Bronchial epithelial cell (primary cell): ENCODE results near the gene AKT3. TPM values are rescaled to one million over a fixed set of nuclear protein-coding genes. Genes with fewer than 3 reads are reported as not detected.
"Not testable (repeated sequence)": the region's sequence is repeated elsewhere in the genome, so short reads cannot be mapped to it uniquely, and the experiment has no call there.

ENCODE experiments used
- DNase-seq: peaks from one replicate; pipeline ENCODE4 v3.0.0-alpha.2; 2010; ENCODE audit warnings: low read depth
- FAIRE-seq: peaks from 2 replicates; lab custom pipeline; 2011; peaks lifted over from hg19 to GRCh38; lab: Jason Lieb, UNC
- H3K27me3 ChIP-seq: 2 replicates; pipeline ENCODE4 v1.5.1; 2011; ENCODE audit warnings: low read length; ENCODE audit not compliant: control insufficient read depth, insufficient read depth
- H3K36me3 ChIP-seq: 2 replicates; pipeline ENCODE4 v1.5.1; 2011; ENCODE audit warnings: low read length; ENCODE audit not compliant: control insufficient read depth, insufficient read depth
- H3K4me3 ChIP-seq: 2 replicates; pipeline ENCODE4 v1.5.1; 2011; ENCODE audit warnings: mild to moderate bottlenecking, low read depth, low read length, control low read depth
- total RNA-seq: library from RNA; depleted of rRNA; stranded (reverse); fragments of >200 nt; gene quantifications from 2 replicates; pipeline ENCODE4 v1.2.1, GENCODE V29; 2014
- TF ChIP-seq, protein P1 (sequence below): IDR thresholded peaks from 2 replicates; pipeline ENCODE4 v1.5.1; 2011; ENCODE audit warnings: mild to moderate bottlenecking, moderate library complexity, low read length, control low read depth, inconsistent platforms; ENCODE audit not compliant: insufficient read depth, severe bottlenecking

The AKT3 gene
- total RNA-seq, 1 donor from 2014 or later = 7.9 TPM

DNA sequence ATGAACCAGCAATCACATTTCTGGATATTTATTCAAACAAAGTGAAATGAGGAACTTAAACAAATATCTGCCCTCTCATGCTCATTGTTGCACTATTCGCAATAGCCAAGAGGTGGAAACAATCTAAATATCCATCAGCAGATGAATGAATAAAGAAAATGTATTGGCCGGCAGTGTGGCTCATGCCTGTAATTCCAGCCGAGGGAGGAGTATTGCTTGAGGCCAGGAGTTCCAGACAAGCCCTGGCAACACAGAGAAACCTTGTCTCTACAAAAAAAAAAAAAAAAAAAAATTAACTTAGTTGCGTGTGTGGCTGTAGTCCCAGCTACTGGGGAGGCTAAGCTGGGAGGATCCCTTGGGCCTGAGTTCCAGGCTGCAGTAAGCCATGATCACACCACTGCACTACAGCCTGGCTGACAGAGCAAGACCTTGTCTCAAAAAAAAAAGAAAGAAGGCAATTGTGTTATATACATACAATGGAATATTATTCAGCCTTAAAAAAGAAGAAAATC, 191.4 kb downstream of the AKT3 start:
- DNase-seq (peak; percentile 88), FAIRE-seq (no peak)
- H3K4me3 ChIP-seq = no peak overlapping the region
- no peaks in the 10 kb centered on the region for H3K27me3 ChIP-seq
- H3K36me3 ChIP-seq = no peaks in the 10 kb centered on the region
- TF ChIP-seq, protein P1, sequence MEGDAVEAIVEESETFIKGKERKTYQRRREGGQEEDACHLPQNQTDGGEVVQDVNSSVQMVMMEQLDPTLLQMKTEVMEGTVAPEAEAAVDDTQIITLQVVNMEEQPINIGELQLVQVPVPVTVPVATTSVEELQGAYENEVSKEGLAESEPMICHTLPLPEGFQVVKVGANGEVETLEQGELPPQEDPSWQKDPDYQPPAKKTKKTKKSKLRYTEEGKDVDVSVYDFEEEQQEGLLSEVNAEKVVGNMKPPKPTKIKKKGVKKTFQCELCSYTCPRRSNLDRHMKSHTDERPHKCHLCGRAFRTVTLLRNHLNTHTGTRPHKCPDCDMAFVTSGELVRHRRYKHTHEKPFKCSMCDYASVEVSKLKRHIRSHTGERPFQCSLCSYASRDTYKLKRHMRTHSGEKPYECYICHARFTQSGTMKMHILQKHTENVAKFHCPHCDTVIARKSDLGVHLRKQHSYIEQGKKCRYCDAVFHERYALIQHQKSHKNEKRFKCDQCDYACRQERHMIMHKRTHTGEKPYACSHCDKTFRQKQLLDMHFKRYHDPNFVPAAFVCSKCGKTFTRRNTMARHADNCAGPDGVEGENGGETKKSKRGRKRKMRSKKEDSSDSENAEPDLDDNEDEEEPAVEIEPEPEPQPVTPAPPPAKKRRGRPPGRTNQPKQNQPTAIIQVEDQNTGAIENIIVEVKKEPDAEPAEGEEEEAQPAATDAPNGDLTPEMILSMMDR = no peak

DNA sequence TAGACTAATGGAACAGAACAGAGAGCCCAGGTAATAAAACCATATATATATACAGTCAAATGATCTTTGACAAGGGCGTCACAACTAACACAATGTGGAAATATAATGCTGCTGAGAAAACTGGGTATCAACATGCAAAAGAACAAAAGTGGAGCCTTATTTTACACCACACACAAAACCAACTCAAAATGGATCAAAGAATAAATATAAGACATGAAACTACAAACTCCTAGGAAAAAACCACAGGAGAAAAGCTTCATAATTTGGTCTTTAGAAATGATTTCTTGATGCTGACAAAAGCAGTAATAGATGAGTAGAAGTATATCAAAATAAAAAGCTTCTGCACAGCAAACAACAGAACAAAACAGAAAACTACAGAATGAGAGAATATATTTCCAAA, 192.2 kb downstream of the AKT3 start:
- no peak overlapping the region for H3K4me3 ChIP-seq
- no peaks in the 10 kb centered on the region for H3K36me3 ChIP-seq
- TF ChIP-seq, protein P1 = no peak
- DNase-seq (no peak), FAIRE-seq (no peak)
- no peaks in the 10 kb centered on the region for H3K27me3 ChIP-seq

DNA sequence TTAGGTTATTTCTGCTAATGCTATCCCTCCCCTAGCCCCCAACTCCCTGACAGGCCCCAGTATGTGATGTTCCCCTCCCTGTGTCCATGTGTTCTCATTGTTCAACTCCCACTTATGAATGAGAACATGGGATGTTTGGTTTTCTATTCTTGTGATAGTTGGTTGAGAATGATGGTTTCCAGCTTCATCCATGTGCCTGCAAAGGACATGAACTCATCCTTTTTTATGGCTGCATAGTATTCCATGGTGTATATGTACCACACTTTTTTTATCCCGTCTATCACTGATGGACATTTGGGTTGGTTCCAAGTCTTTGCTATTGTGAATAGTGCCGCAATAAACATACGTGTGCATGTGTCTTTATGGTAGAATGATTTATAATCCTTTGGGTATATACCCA, 200.5 kb downstream of the AKT3 start:
- not testable (repeated sequence) for H3K4me3 ChIP-seq, H3K27me3 ChIP-seq, FAIRE-seq, DNase-seq, H3K36me3 ChIP-seq

DNA sequence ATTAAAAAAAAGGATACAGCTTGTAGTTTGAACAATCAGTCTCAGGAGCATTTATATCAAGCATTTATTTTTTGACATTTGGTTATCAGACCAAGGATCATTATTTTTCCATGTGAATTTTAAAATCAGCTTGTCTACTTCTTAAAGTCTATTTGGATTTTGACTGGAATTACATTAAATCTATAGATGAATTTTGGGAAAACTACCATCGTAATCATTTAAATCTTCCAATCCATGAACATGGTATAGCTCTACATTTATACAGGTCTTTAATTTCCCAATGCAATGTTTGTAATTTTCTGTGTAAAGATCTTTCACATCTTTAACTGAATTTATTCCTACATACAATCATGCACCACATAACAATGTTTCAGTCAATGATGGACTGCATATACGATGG, 203.2 kb downstream of the AKT3 start:
- FAIRE-seq = no peak
- no peak overlapping the region for H3K4me3 ChIP-seq
- TF ChIP-seq, protein P1 = no peak
- no peak for DNase-seq
- H3K27me3 ChIP-seq = no peaks in the 10 kb centered on the region
- no peaks in the 10 kb centered on the region for H3K36me3 ChIP-seq

DNA sequence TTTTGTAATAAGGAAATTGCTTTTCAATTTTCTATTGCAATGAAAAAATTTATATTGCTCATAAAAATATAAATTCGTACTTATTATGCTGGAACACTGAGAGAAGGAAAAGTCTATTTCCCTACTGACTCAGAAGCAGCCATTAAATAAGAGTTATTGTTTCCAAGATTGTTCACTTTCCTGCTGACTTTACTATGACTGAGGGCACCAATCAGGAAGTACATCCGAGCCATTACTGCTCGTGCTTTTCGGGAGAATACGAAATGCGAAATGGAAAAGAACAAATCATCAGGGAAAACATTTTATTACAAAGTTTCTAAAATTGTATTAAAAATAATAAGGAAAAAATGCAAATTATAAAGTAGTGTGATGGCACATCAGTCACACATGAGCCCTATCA, 204.8 kb downstream of the AKT3 start:
- Histone ChIP-seq H3K4me3 (no peak overlapping the region), H3K36me3 (no peaks in the 10 kb centered on the region), H3K27me3 (no peaks in the 10 kb centered on the region)
- FAIRE-seq (no peak), DNase-seq (no peak)
- TF ChIP-seq, protein P1 = no peak

DNA sequence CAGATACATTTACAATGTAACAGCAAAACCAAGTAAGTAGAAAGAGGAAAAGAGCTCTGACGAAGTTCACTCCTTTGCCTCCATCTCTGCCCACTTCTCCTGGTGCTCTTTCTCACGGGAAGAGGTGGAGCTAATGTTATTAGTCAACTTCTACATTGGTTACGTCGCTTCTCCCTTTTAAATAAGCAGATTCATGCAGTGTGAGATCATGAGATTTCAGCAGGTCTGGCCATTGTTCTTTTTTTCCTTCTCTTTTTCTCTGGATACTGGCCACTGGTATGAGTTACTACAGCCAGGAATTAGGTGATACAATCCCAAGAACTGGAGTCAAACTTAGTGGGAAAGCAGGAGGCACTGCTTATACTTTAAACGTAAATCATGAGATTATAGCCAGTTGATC, 207.1 kb downstream of the AKT3 start:
- peak; percentile 74 for DNase-seq
- Histone ChIP-seq H3K36me3 (no peaks in the 10 kb centered on the region), H3K4me3 (no peak overlapping the region), H3K27me3 (no peaks in the 10 kb centered on the region)
- TF ChIP-seq, protein P1 = no peak
- FAIRE-seq = no peak
